ENCODE measurements around the gene SEMA5A. TPM values are rescaled to one million over a fixed set of nuclear protein-coding genes. Genes with fewer than 3 reads are reported as not detected.

Gene SEMA5A
- total RNA-seq, 3 donors from 2014 or later = 3.0 to 35.4 (median 25.9) TPM

DNA sequence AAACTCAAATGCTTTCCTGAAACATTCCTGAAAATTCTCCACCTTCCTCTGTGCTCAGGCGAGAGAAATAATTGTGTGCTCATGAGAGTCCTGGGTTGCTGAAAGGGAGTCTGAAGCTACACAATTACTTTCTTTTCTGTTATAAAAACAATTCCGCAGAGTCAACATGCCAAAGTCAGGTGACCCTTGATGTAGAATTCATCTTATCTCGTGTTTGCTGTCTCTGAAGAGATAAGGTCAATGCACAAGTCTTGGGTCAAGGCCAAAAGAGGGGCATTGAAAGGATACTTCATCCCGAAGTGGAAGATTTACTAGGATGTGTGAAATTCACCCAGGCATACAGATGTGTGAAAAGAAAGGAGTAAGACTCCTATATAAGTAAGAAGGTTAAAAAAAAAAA lies 493.5 kb downstream of the SEMA5A start:
- Histone ChIP-seq H3K4me3 (no peak overlapping the region), H3K4me1 (no peaks in the 10 kb centered on the region), H3K36me3 (no peaks in the 10 kb centered on the region), H3K27ac (no peak overlapping the region), H3K27me3 (no peaks in the 10 kb centered on the region), H3K9me3 (no peaks in the 10 kb centered on the region)
- DNase-seq (ENCODE audit: low spot score in 2 of 2) = no peak
- intact Hi-C loops (cut with DNase I; ENCODE audit: low total_unique reads) = no loop called here
- no peak for TF ChIP-seq CTCF (IDR thresholded peaks at IDR 0.05)
- TF ChIP-seq POLR2AphosphoS5 (IDR thresholded peaks at IDR 0.05) = no peak
- no peak for TF ChIP-seq POLR2A (IDR thresholded peaks at IDR 0.05)

DNA sequence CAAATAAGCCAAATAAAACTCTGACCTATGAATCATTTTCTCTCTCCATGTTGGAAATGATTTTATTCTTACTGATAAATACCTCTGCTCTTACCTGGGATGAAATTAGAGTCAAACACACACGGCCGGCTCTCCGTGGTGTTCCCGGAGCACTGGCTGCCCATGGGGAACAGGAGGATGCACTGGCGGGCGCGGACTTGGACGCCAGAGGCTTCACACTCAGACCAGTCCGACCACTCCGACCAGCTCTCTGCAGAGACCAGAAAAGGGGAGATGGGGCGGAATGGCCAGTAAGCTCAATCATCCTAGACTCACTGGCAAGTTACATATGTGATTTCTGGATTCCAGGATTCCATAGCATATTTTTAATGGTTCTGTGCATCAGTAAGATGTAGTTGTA lies 494.1 kb downstream of the SEMA5A start:
- DNase-seq (ENCODE audit: low spot score in 2 of 2) = no peak
- H3K27me3 ChIP-seq = no peaks in the 10 kb centered on the region
- H3K36me3 ChIP-seq = no peaks in the 10 kb centered on the region
- H3K4me1 ChIP-seq = no peaks in the 10 kb centered on the region
- no peaks in the 10 kb centered on the region for H3K9me3 ChIP-seq
- H3K27ac ChIP-seq = no peak overlapping the region
- no peak overlapping the region for H3K4me3 ChIP-seq
- TF ChIP-seq CTCF (IDR thresholded peaks at IDR 0.05) = no peak
- no peak for TF ChIP-seq POLR2AphosphoS5 (IDR thresholded peaks at IDR 0.05)
- TF ChIP-seq POLR2A (IDR thresholded peaks at IDR 0.05) = no peak
- intact Hi-C loops (cut with DNase I; ENCODE audit: low total_unique reads) = no loop called here

- DNase-seq (ENCODE audit: low spot score in 2 of 2) = no peak
- Histone ChIP-seq H3K36me3 (no peaks in the 10 kb centered on the region), H3K4me3 (no peak overlapping the region), H3K27ac (no peak overlapping the region), H3K9me3 (no peaks in the 10 kb centered on the region), H3K4me1 (no peaks in the 10 kb centered on the region), H3K27me3 (no peaks in the 10 kb centered on the region)
- no peak for TF ChIP-seq CTCF (IDR thresholded peaks at IDR 0.05)
- no peak for TF ChIP-seq POLR2A (IDR thresholded peaks at IDR 0.05)
- no peak for TF ChIP-seq POLR2AphosphoS5 (IDR thresholded peaks at IDR 0.05)
- intact Hi-C loops (cut with DNase I; ENCODE audit: low total_unique reads) = no loop called here
Measured at GRCh38 chr5:9047932-9048331, 497.9 kb downstream of the SEMA5A start.

GRCh38 chr5:9046756-9047481 lies 499.0 kb downstream of the SEMA5A start:
- intact Hi-C loops (cut with DNase I; ENCODE audit: low total_unique reads) = no loop called here
- TF ChIP-seq POLR2A (IDR thresholded peaks at IDR 0.05) = no peak
- TF ChIP-seq CTCF (IDR thresholded peaks at IDR 0.05) = no peak
- no peak for TF ChIP-seq POLR2AphosphoS5 (IDR thresholded peaks at IDR 0.05)
- Histone ChIP-seq H3K36me3 (no peaks in the 10 kb centered on the region), H3K4me3 (no peak overlapping the region), H3K4me1 (no peaks in the 10 kb centered on the region), H3K27me3 (no peaks in the 10 kb centered on the region), H3K27ac (no peak overlapping the region), H3K9me3 (no peaks in the 10 kb centered on the region)
- no peak for DNase-seq (ENCODE audit: low spot score in 2 of 2)

- TF ChIP-seq CTCF (IDR thresholded peaks at IDR 0.05) = no peak
- TF ChIP-seq POLR2AphosphoS5 (IDR thresholded peaks at IDR 0.05) = no peak
- no peak for TF ChIP-seq POLR2A (IDR thresholded peaks at IDR 0.05)
- Histone ChIP-seq H3K9me3 (no peaks in the 10 kb centered on the region), H3K27ac (no peak overlapping the region), H3K4me1 (no peaks in the 10 kb centered on the region), H3K4me3 (no peak overlapping the region), H3K27me3 (no peaks in the 10 kb centered on the region), H3K36me3 (no peaks in the 10 kb centered on the region)
- no peak for DNase-seq (ENCODE audit: low spot score in 2 of 2)
- intact Hi-C loops (cut with DNase I; ENCODE audit: low total_unique reads) = no loop called here
Measured at GRCh38 chr5:9045946-9046345, 499.9 kb downstream of the SEMA5A start.

All from breast epithelium (tissue), 4 donors.